ENCODE results near the gene ME2. TPM values are rescaled to one million over a fixed set of nuclear protein-coding genes. Genes with fewer than 3 reads are reported as not detected.
"Not testable (repeated sequence)": the region's sequence is repeated elsewhere in the genome, so short reads cannot be mapped to it uniquely, and the experiment has no call there.

ME2 gene
- total and polyA plus RNA-seq, 2 of the 8 experiments (the other 6 are each of a cell fraction or from before 2014, with no cell fraction given): 54.7 to 66.9 TPM

DNA sequence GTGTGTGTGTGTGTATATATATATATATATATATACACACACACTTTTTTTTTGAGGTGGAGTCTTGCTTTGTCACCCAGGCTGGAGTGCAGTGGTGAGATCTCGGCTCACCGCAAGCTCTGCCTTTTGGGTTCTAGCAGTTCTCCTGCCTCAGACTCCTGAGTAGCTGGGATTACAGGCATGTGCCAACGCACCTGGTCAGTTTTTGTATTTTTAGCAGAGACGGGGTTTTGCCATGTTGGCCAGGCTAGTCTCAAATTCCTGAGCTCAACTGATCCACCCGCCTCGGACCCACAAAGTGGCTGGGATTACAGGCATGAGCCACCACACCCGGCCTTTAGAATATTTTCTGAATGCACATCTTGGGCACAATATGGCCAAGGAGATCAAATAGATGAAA, 45.4 kb upstream of the ME2 start:
- WGBS, 2 experiments (ENCODE audit: extremely low coverage in 1 of 2, insufficient coverage in 1 of 2, insufficient read length in 1 of 2, insufficient replicate concordance in 2 of 2, low coverage in 1 of 2, low lambda C conversion rate in 2 of 2, missing lambda C conversion rate in 1 of 2): 89% methylated on average over 7 of the region's 7 CpGs; no CpG with 5 or more reads in 1 of the 2 experiments
- not testable (repeated sequence) for H3K23ac ChIP-seq (ENCODE audit: insufficient read length)

More for the DNA sequence above, 45.4 kb upstream of the ME2 start:
- H4K20me1 ChIP-seq (replicated peaks in 1 of 2; ENCODE audit: control insufficient read depth in 1 of 2, insufficient read depth in 2 of 2, low read length in 2 of 2); H3K23me2 ChIP-seq (ENCODE audit: low read depth, low read length); H3K14ac ChIP-seq (ENCODE audit: insufficient read length); H3K4me1 ChIP-seq (replicated peaks in 1 of 4; ENCODE audit: control insufficient read depth in 3 of 4, insufficient read depth in 4 of 4, low read length in 3 of 4); POLR2A ChIA-PET (ENCODE audit: partially characterized antibody); H3K27me3 ChIP-seq (replicated peaks in 1 of 4; ENCODE audit: control insufficient read depth in 3 of 4, extremely low read depth in 1 of 4, insufficient read depth in 3 of 4, low read length in 3 of 4); H3K27ac ChIP-seq (ENCODE audit: low read depth, low read length); H3K9ac ChIP-seq (replicated peaks in 1 of 4; ENCODE audit: extremely low read depth in 1 of 4, low read depth in 3 of 4, low read length in 3 of 4); H3K18ac ChIP-seq (ENCODE audit: extremely low read depth, low read length); H3K4me3 ChIP-seq (ENCODE audit: extremely low read depth in 1 of 4, insufficient read depth in 2 of 4, low read depth in 3 of 4, low read length in 4 of 4); H3K36me3 ChIP-seq (ENCODE audit: control insufficient read depth in 2 of 4, insufficient read depth in 4 of 4, low read length in 3 of 4); H2AFZ ChIP-seq (ENCODE audit: low read length); H4K8ac ChIP-seq (ENCODE audit: extremely low read depth, insufficient read depth, low read length); H2BK20ac ChIP-seq (ENCODE audit: low read length); H3K4me2 ChIP-seq (ENCODE audit: insufficient read depth in 1 of 2, low read depth in 2 of 2, low read length in 2 of 2); H3K79me2 ChIP-seq (ENCODE audit: control insufficient read depth in 1 of 2, insufficient read depth in 2 of 2, low read length in 2 of 2); H3K79me1 ChIP-seq (ENCODE audit: low read depth, low read length); FAIRE-seq; H2AK5ac ChIP-seq (ENCODE audit: low read depth, low read length); H2BK120ac ChIP-seq (replicated peaks; ENCODE audit: low read depth, low read length); H2BK15ac ChIP-seq (ENCODE audit: low read length); H4K5ac ChIP-seq (ENCODE audit: insufficient read length, low read depth, low read length); DNase-seq (ENCODE audit: low read depth in 1 of 2, low spot score in 2 of 2); H2BK5ac ChIP-seq (ENCODE audit: low read depth, low read length); H4K91ac ChIP-seq (replicated peaks; ENCODE audit: insufficient read length, low read length); H2BK12ac ChIP-seq (ENCODE audit: low read depth, low read length); H3K9me3 ChIP-seq (ENCODE audit: insufficient read depth in 2 of 2, low read depth in 1 of 2, low read length in 1 of 2); H3K56ac ChIP-seq (replicated peaks; ENCODE audit: insufficient read length, low read depth, low read length); H3K4ac ChIP-seq (replicated peaks; ENCODE audit: insufficient read length, low read depth, low read length): not testable (repeated sequence)
- CTCF ChIA-PET (ENCODE audit: partially characterized antibody): interaction anchor here (1.0 to 1.3 kb wide), 3 partner anchors 46 to 359 kb away, joined by 3 to 5 read pairs (median 3); partner anchors contain the start of gene ME2

All from H1 (cell line).